Uterus (tissue), 2 donors: ENCODE data around the gene SARS2.

Source experiments
- POLR2A ChIP-seq, 2 donors: fragments of 450-650 bp; IDR thresholded peaks; one replicate each; pipeline ENCODE4 v1.6.1; 2016; ENCODE audit warnings: antibody characterized with exemption in 2 of 2, mild to moderate bottlenecking in 1 of 2, moderate library complexity in 1 of 2
- TF ChIP-seq, protein P1 (sequence below), 4 experiments: fragments of 200-600 bp in 2 of 4; fragments of 450-650 bp in 2 of 4; sonication (generic) in 2 of 4; IDR thresholded peaks; one replicate each; pipeline ENCODE4 v1.5.1; 2016 to 2019; ENCODE audit warnings: antibody characterized with exemption in 4 of 4, mild to moderate bottlenecking in 2 of 4, moderate library complexity in 1 of 4

DNA sequence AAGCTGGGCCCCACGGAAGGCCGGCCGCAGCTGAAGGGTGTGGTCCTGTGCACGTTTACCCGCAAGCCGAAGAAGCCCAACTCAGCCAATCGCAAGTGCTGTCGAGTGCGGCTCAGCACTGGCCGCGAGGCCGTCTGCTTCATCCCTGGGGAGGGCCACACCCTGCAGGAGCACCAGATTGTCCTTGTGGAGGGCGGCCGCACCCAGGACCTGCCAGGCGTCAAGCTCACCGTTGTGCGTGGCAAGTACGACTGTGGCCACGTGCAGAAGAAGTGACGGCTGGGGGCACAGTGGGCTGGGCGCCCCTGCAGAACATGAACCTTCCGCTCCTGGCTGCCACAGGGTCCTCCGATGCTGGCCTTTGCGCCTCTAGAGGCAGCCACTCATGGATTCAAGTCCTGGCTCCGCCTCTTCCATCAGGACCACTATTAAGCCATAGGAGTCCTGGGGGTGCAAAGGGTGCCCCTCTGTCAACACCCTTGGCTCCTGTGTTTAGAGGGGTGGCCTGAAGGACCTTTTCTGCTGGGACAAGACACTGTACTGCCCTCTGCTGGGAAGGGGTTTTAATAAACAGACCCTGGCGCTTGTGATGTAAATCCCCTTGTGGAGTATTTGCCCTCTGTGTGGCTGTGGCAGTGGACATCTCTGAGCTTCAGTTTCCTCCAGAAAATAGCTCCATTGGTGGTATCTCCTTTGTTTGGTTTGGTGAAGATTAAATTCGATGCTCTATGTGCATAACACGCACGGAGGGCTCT, 2.0 kb upstream of the SARS2 start:
- no peak for TF ChIP-seq POLR2A (IDR thresholded peaks at IDR 0.05)
- TF ChIP-seq, protein P1, sequence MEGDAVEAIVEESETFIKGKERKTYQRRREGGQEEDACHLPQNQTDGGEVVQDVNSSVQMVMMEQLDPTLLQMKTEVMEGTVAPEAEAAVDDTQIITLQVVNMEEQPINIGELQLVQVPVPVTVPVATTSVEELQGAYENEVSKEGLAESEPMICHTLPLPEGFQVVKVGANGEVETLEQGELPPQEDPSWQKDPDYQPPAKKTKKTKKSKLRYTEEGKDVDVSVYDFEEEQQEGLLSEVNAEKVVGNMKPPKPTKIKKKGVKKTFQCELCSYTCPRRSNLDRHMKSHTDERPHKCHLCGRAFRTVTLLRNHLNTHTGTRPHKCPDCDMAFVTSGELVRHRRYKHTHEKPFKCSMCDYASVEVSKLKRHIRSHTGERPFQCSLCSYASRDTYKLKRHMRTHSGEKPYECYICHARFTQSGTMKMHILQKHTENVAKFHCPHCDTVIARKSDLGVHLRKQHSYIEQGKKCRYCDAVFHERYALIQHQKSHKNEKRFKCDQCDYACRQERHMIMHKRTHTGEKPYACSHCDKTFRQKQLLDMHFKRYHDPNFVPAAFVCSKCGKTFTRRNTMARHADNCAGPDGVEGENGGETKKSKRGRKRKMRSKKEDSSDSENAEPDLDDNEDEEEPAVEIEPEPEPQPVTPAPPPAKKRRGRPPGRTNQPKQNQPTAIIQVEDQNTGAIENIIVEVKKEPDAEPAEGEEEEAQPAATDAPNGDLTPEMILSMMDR (IDR thresholded peaks at IDR 0.05) = no peak
